HG02885 (cell line): Measurements from ENCODE around the gene ROBO3.
A peak's percentile ranks its signal among the peaks of the same experiment; 100 is the strongest.

Experiments
- ATAC-seq: cut with Tn5 transposase; IDR thresholded peaks from one replicate; pipeline ENCODE4 v1.9.1; 2021; ENCODE audit warnings: mild to moderate bottlenecking; ENCODE audit not compliant: unreplicated experiment, poor library complexity

ROBO3 gene

DNA sequence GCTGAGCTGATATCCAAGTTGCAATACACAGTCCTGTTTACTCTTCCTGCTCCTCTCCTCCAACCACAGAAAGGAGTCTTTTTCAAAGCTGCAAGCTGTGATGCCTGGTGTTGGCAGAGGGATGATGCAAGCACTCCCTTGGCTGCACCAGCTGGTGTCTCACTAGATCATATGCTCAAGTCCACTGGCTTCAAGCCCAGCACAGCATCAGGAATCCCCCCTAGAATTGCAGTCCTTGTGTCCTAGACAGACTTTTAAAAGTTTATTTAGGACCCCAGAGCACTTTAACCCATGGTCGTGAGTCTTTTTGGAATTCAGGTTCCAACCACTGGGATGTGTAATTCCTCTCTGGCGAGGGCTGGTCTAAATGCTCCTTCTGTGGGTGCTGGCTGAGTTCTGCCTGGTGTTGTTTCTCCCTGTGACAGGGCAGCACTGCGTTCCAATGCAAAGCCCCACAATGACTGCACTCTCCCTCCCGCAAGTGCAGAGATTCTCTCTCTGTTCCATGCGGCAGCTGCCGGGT, 51.9 kb downstream of the ROBO3 start:
- no peak for ATAC-seq

DNA sequence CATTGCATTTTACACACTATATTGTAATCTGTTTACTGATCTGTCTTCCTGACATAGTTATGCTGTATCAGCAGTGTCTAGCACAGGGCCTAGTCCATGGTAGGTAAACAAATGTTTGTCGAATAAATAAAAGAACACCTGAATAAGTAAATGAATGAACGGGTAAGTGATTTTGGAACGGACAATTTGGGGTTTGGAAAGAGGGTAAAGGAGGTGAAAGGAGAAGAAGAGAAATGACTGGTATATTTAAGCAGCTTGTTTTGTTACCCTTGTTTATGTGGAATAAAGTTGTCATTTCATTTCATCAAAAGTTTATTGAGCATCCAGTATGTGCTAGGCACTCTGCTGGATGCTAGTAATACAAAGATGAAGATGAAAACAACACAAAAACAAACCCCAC, 53.7 kb downstream of the ROBO3 start, which contains the start of gene HEPN1:
Gene HEPN1, plus strand, starts transcription at position 301 of the 400 bp plus-strand sequence.
- no peak for ATAC-seq

GRCh38 chr11:124919898-124920297, 54.7 kb downstream of the ROBO3 start:
- no peak for ATAC-seq

- no peak for ATAC-seq
Observed at GRCh38 chr11:124920356-124920755, 55.1 kb downstream of the ROBO3 start.

DNA sequence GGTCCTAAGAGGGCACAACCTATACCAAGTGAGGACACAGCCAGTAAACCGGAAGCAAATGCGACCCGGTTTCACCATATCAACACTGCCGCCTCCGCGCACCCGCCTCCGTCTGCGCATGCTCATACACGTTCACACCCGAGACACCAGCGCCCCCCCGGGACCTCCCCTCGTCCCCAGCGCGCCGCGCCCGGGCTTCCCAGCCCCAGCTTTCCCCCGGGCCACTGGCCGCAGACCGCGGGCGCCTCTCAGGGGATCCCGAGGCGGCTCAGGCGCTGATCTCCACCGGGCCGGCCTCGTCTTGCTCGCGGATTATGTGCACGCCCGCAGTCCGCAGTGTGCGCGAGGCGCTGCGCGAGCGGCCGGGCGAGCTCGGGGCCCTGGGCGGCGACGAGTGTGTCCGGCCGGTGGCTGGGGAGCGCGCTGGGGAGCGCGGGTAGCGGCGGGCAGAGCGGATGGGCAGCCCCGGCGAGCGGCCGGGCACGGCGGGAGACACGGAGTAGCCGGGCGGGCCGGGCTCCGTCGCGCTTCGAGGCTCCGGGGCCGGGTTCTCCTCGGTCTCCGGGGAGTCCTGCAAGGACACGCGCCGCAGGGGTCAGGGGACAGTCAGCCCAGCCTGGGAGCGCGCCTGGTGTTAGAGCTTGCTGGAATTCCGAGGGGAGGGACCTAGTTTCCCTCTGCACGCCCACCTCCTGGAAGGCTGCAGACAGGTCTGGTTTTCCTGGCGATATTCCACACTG, 55.8 kb downstream of the ROBO3 start:
- ATAC-seq, result peak; percentile 67

DNA sequence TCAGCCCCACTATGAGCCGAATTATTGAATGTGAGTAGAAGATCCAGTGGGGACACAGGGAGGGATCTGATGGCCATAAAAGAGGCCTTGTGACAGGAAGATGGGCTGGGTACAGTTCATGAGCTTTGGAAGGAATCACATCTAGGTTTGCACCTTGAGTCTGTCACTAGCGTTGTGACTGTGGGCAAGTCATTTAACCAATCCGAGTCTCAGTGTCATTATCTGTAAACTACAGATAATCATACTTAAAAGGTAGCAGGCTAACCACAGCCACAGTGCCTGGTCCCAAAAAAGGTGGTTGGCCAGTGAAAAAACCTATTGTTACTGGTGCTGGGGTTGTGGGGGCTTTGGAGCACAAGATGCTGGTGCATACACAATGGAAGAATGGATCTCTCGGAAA, 57.6 kb downstream of the ROBO3 start:
- no peak for ATAC-seq

DNA sequence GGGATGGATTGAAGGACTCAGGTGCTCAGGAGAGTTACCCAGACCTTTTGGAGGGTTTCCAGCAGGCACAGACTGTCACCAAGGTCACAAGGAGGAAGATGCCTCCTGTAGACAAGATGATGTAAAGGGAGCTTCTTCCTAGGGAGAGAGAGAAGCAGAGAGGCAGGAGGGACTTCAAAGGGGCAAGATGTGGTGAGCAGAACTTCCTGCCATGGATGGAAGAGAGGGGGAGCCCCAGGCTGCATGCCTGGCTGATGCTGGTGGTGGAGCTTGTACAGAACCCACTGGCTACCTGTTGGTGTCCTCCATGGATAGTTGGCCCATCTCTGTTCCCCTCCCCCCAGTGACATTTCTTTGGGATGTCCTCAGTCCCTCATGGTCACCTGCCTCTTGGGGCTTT, 58.1 kb downstream of the ROBO3 start:
- ATAC-seq, result no peak

DNA sequence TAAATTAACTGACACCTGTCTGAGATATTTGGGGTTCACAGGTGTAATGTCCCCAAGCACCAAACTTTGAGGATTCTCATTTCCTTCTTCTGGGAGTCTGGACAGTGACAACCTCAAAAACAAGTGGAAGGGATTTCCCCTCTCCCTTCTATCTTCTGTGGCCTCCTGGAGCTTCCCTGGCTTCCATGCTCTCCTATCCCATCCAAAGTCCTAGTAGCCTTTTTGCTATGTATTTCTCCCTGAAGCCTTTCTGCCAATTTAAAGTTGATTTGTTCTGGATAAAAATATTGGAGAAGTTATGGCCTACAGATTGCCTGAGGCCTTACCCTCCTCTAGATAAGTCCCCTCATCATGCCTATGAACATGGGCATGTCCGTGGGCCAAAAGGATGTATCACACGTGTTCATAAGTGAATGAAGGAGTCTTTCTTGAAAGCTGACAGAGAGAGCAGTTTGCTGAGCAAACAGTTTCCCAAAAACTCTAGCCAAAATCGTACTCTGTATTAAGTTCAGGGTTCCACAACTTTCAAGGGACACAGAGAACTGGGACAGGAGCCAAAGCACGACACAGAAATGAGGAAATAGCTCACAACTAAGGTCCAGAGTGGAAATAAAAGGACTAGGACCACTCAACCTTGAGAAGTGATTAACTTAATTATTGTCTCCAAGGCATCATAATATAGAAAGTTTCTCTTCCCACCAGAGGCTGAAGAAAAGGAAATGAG, 63.9 kb downstream of the ROBO3 start:
- no peak for ATAC-seq

GRCh38 chr11:124930799-124931198, 65.6 kb downstream of the ROBO3 start:
- ATAC-seq, result peak; percentile 93
